SIG-M5 (cell line): Measurements from ENCODE around the gene MARCHF10.
A peak's percentile ranks its signal among the peaks of the same experiment; 100 is the strongest.
"Not testable (repeated sequence)": the region's sequence is repeated elsewhere in the genome, so short reads cannot be mapped to it uniquely, and the experiment has no call there.

Experiments used
- DNase-seq: peaks from one replicate; lab custom pipeline; 2025; lab: John Stamatoyannopoulos, UW

MARCHF10 gene

GRCh38 chr17:62807812-62808575 is at the start of gene MARCHF10:
Gene MARCHF10 (minus strand): TSS chr17:62808314. CDS start chr17:62801735, 6,579 bp downstream.
- DNase-seq, result no peak

DNA sequence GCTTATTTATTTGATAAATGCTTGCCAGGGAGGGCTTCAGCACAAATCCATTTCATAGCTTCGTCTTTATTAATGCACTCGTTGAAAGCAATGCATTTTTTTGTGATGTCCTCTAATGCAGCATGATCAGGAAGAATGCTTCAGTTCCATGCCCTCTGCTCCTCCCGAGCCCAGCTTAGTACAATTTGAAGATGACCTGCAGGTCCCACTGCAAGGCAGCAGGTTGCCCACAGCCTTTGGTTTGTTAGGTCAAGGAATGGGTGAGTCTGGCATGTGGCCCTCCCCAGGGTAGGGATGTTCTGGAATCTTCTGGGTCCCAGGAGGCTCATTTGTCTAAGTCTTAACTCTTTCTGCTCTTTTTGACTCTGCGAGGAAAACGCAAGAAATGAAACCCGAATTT is 49.4 kb upstream of the MARCHF10 start:
- DNase-seq, result no peak

- DNase-seq, result no peak
Observed at GRCh38 chr17:62856594-62856993, 48.5 kb upstream of the MARCHF10 start.

DNA sequence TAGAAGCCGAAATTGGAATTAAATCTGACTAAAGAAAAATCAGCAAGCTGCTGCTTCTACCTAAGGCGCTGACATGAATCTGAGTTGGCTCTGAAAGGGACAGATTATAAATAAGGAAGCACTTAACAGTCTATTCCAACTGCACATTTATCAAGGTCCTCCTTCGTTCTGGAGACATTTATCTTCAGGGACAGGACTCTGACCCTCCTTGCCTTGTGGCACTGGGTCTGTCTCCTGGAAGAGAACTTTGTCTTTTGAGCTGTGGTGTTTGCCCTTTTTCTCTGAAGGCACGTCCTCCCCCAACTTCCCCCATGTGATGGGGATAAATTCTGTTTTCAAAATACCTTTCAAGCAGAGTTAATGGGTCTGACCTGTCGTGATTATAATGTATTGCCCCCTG is 47.0 kb upstream of the MARCHF10 start:
- DNase-seq, result no peak

DNA sequence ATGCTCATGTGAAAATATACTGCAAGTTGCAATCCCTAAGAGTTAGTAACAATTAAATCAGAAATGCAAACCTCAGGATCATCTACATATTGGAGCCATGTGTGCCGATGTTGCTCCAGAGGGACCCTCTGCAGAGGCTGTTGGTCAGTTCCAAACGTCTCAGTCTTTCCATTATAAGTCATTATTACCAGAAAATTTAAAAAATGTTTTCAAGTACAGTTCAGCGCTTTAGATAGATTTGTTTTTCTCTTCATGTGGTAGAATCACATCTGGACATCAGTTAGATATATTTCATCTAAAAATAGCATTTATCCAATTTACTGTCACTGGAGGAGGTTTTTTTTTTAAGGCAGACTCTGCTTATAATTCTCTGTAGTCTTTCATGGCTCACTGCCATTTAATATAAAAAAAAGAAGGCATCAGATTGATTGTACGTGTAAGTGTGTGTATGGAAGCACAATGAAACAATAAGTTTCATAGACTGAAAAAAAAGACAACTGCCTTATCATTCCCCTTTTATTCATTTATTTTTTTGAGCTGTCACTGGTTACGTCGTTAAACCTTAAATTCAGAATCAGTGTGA is 46.1 kb upstream of the MARCHF10 start:
- no peak for DNase-seq

DNA sequence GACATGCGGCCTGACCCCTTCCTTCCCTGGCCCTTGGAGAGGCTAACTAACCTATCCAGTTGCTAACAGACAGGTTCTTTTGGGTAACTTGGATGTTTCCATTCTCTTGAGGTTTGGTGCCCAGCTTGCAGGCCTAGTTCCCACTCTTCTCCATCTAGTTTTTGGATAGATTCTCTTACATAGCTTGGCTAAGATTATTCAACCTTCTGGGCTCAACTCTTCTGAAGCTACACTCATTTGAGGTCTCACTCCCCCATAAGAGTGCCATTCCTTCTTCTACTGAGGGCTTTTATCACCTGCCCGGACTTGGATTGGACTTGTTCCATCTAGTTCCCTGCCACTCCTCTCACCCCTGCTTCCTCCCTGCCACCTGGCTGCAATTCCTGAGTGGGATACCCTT is 44.1 kb upstream of the MARCHF10 start:
- no peak for DNase-seq

GRCh38 chr17:62849591-62850415 is 41.7 kb upstream of the MARCHF10 start:
- not testable (repeated sequence) for DNase-seq

GRCh38 chr17:62848334-62848733 is 40.2 kb upstream of the MARCHF10 start:
- no peak for DNase-seq

GRCh38 chr17:62847426-62847825 is 39.3 kb upstream of the MARCHF10 start:
- no peak for DNase-seq

- no peak for DNase-seq
Observed at GRCh38 chr17:62840871-62841270, 32.8 kb upstream of the MARCHF10 start.

- not testable (repeated sequence) for DNase-seq
Observed at GRCh38 chr17:62833816-62834215, 25.7 kb upstream of the MARCHF10 start.

GRCh38 chr17:62832405-62832804 is 24.3 kb upstream of the MARCHF10 start:
- DNase-seq, result no peak

- DNase-seq, result not testable (repeated sequence)
Observed at GRCh38 chr17:62831066-62831465, 23.0 kb upstream of the MARCHF10 start.

GRCh38 chr17:62827746-62828485 is 19.8 kb upstream of the MARCHF10 start:
- DNase-seq, result peak; percentile 65

DNA sequence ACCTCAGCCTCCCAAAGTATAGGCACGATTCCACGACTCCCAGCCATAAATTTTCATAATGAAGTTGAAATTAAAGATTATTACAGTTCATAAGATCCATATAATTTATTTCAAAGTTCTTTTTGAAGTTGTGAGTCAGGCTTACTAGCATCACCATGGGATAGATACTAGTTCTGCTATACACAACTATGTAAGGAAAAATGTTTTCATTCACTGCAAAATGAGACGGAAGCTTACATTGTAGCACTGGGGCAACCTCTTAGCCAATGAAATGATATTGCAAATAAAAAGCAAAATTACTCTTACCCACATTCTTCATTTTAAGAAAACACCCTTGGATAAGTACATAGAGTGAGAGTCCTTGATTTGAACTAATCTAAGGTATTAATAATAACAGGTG is 18.8 kb upstream of the MARCHF10 start:
- no peak for DNase-seq

DNA sequence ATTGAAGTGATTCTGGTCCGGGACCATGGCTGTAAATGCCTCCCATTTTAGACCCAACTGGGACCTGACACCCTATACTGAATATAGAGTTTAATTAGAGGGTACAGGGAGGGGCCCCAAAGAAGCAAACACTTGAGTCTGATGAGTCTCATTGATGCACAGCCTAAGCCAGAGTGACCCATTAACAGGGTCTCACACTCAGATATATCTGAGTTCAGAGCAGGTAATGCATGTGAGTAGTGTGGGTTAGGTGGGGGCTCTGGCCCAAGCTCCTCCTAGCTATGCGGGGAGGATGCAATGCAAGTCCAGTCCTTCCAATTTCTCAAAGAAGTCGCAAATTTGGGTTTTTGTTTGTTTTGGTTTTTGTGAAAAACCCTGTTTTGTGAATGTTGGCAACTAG is 17.1 kb upstream of the MARCHF10 start:
- DNase-seq, result no peak

- no peak for DNase-seq
Observed at GRCh38 chr17:62824290-62825131, 16.4 kb upstream of the MARCHF10 start.

DNA sequence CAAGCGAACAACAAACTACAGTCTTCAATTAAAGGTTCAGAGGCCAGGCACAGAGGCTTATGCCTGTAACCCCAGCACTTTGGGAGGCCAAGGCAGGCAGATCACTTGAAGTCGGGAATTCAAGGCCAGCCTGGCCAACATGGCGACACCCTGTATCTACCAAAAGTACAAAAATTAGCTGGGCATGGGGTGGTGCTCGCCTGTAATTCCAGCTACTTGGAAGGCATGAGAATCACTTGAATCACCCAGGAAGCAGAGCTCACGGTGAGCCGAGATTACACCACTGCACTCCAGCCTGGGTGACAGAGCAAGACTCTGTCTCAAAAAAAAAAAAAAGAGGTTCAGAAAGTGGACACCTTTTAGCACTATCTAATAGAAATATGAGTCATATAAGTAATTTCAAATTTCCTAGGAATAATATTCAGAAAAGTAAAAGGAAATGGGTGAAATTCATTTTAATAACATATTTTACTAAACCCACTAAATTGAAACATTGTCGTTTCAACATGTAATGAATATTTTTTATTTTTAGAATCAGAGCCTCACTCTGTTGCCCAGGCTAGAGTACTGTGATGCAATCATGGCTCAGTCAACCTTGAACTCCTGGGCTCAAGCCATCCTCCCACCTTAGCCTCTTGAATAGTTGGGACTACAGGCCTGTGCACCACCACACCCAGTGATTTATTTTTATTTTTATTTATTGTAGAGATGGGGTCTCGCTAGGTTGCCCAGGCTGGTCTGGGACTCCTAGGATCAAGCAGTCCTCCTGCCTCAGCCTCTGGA is 15.2 kb upstream of the MARCHF10 start:
- no peak for DNase-seq

GRCh38 chr17:62822080-62822904 is 14.2 kb upstream of the MARCHF10 start:
- DNase-seq, result no peak
